Activated effector memory CD4-positive, alpha-beta T cell treated with anti-CD3 and anti-CD28 coated beads, Interleukin-2, amount 50 U/mL, for 16 hours (primary cell): ENCODE results near the gene OAS2.
A peak's percentile ranks its signal among the peaks of the same experiment; 100 is the strongest.

Experiments
- DNase-seq: peaks from one replicate; pipeline ENCODE4 v3.0.0-alpha.2; 2020

Gene OAS2

DNA sequence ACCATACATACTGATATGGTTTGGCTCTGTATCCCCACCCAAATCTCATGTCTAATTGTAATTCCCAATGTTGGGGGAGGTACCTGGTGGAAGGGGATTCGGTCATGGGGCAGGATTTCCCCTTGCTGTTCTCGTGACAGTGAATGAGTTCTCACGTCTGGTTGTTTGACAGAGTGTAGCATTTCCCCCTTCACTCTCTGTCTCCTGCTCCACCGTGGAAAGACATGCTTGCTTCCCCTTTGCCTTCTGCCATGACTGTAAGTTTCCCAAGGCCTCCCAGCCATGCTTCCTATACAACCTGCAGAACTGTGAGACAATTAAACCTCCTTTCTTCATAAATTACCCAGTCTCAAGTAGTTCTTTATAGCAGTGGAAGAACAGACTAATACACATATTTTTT lies 49.4 kb downstream of the OAS2 start:
- no peak for DNase-seq

- DNase-seq = no peak
Observed at GRCh38 chr12:113030875-113031525, 52.7 kb downstream of the OAS2 start.

- DNase-seq = no peak
Observed at GRCh38 chr12:113039911-113040445, 61.7 kb downstream of the OAS2 start.

GRCh38 chr12:113040722-113041171 lies 62.4 kb downstream of the OAS2 start:
- DNase-seq = no peak

DNA sequence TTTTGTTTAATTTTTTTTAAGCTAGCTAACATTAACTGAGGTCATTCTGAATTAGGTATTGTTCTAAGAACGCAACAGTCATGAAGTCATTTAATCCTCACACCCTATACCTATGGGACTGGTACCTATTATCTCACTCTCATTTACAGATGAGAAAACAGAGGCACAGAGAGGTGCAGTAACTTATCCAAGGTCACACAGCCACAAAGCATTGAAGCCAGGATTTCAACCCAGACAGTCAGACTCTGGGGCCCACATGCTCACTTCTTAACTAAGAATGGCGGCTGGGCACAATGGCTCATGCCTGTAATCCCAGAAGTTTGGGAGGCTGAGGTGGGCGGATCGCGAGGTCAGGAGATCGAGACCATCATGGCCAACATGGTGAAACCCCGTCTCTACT lies 63.2 kb downstream of the OAS2 start:
- DNase-seq = no peak

GRCh38 chr12:113043240-113043639 lies 64.9 kb downstream of the OAS2 start:
- DNase-seq = no peak

GRCh38 chr12:113044516-113044915 lies 66.2 kb downstream of the OAS2 start:
- no peak for DNase-seq

- peak; percentile 81 for DNase-seq
Observed at GRCh38 chr12:113048716-113049127, 70.4 kb downstream of the OAS2 start.

GRCh38 chr12:113049976-113050742 lies 71.8 kb downstream of the OAS2 start:
- DNase-seq = peak; percentile 49

GRCh38 chr12:113050795-113051194 lies 72.5 kb downstream of the OAS2 start:
- peak; percentile 14 for DNase-seq

- DNase-seq = no peak
Observed at GRCh38 chr12:113051759-113052158, 73.4 kb downstream of the OAS2 start.

DNA sequence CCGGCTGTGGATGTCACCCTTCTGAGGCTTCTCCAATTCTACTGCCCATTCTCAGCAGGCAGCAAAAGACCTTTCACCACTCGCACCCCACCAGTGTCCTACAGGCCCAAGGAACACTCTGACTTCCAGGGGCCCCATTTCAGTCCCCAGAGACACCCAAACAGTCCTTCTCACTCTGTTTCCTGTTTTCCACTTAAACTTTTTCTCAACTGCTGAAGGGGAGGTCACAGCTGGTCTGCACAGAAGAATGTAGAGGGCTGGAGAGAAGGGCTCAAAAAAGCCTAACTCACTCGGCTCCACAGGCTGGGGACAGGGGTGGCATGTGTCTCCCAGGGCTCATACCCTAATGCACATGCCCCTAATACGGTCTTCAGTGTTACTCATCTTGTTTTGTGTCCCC lies 74.0 kb downstream of the OAS2 start:
- DNase-seq = peak; percentile 46

- DNase-seq = peak; percentile 21
Observed at GRCh38 chr12:113054948-113055486, 76.7 kb downstream of the OAS2 start.

- DNase-seq = peak; percentile 41
Observed at GRCh38 chr12:113055594-113056380, 77.5 kb downstream of the OAS2 start.

DNA sequence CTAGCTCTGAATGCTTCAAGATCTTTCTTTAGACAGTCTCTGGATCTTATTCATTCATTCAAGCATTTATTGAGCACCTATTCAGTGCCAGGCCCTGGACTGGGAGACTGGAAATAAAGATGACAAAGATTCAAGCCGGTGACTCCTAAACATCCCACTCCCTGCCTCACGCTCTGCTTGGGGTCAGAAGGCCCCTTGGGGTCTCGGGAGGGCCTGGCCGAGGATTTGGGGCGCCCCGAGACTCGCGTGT lies 78.0 kb downstream of the OAS2 start:
- no peak for DNase-seq

GRCh38 chr12:113056631-113057488 lies 78.5 kb downstream of the OAS2 start, which contains the start of gene DTX1:
Gene DTX1 (plus strand): TSS chr12:113056730. CDS start chr12:113058193, 1,463 bp downstream.
- peak; percentile 81 for DNase-seq

- peak; percentile 60 for DNase-seq
Observed at GRCh38 chr12:113057565-113058485, 79.5 kb downstream of the OAS2 start.

DNA sequence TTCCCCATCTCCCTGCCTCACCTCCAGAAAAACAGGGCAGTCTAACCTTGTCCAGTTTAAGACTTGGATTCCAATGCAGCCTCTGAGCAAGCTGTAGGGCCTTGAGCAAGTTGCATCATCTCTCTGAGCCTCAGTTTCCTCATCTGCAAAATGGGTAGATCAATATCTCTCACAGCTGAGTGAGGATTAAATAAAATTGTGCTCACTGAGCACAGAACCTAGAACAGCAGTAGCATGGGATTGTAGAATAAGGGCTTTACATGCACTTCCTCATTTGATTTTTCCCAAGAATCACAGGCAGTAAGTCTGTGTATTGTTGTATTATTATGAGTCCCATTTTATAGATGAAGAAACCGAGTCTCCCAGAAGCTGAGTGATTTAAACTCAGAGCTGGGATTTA lies 80.2 kb downstream of the OAS2 start:
- no peak for DNase-seq

DNA sequence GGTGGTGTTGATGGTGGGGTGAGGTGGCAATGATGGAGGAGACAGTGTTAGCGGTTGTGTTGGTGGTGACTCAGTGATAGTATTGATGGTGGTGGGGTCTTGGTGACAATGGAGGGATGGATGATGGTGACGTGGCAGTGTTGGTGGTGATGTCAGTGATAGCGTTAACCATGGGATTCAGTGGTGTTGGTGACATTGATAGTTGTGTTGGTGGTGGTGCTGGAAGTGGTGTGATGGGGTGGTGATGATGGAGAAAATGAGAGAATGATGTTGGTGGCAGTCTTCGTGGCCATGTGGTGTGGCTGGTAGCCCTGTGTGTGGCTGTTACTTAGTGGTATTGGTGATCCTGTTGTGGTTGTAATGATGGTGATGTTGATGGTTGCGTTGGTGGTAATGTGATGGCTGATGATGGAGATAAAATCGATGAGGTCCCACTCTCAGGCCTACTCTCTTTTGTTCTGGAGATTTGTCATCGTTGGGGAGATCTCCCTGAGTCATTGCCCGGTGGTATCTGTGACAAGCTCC lies 80.8 kb downstream of the OAS2 start:
- DNase-seq = peak; percentile 25

GRCh38 chr12:113060336-113060960 lies 82.1 kb downstream of the OAS2 start:
- DNase-seq = no peak
